CD4-positive, alpha-beta T cell treated with Interferon gamma for 1 hour (primary cell): ENCODE measurements around the gene HSH2D.
"Not testable (repeated sequence)": the region's sequence is repeated elsewhere in the genome, so short reads cannot be mapped to it uniquely, and the experiment has no call there.

Experiments used
- DNase-seq: peaks from one replicate; pipeline ENCODE4 v3.0.0-alpha.2; 2020

The HSH2D gene

GRCh38 chr19:16159655-16160054 lies 16.2 kb downstream of the HSH2D start:
- no peak for DNase-seq

- DNase-seq: no peak
Measured at GRCh38 chr19:16160445-16160942, 17.0 kb downstream of the HSH2D start.

GRCh38 chr19:16160943-16161560 lies 17.6 kb downstream of the HSH2D start:
- no peak for DNase-seq

- no peak for DNase-seq
Measured at GRCh38 chr19:16161840-16162239, 18.4 kb downstream of the HSH2D start.

GRCh38 chr19:16164222-16164890 lies 20.9 kb downstream of the HSH2D start:
- DNase-seq: no peak

- DNase-seq: no peak
Measured at GRCh38 chr19:16166417-16166816, 22.9 kb downstream of the HSH2D start.

GRCh38 chr19:16167055-16167454 lies 23.6 kb downstream of the HSH2D start:
- DNase-seq: no peak

GRCh38 chr19:16168465-16169081 lies 25.1 kb downstream of the HSH2D start:
- DNase-seq: peak; percentile 25

- no peak for DNase-seq
Measured at GRCh38 chr19:16170134-16170533, 26.6 kb downstream of the HSH2D start.

GRCh38 chr19:16175954-16176353 lies 32.5 kb downstream of the HSH2D start:
- no peak for DNase-seq

- DNase-seq: not testable (repeated sequence)
Measured at GRCh38 chr19:16178866-16179265, 35.4 kb downstream of the HSH2D start.

- no peak for DNase-seq
Measured at GRCh38 chr19:16180611-16181010, 37.1 kb downstream of the HSH2D start.

GRCh38 chr19:16184665-16185122 lies 41.2 kb downstream of the HSH2D start:
- DNase-seq: no peak

- peak; percentile 99 for DNase-seq
Measured at GRCh38 chr19:16185123-16185767, 41.8 kb downstream of the HSH2D start, which contains the start of gene FAM32A. Gene FAM32A, plus strand, starts transcription at chr19:16185410. Its CDS starts 33 bp downstream, at chr19:16185443.

GRCh38 chr19:16185768-16186123 lies 42.3 kb downstream of the HSH2D start:
- DNase-seq: peak; percentile 30

- DNase-seq: no peak
Measured at GRCh38 chr19:16188521-16188920, 45.0 kb downstream of the HSH2D start.

- no peak for DNase-seq
Measured at GRCh38 chr19:16190198-16190597, 46.7 kb downstream of the HSH2D start.

GRCh38 chr19:16190736-16191135 lies 47.3 kb downstream of the HSH2D start:
- DNase-seq: no peak

- no peak for DNase-seq
Measured at GRCh38 chr19:16191216-16191908, 47.9 kb downstream of the HSH2D start.

GRCh38 chr19:16193466-16193865 lies 50.0 kb downstream of the HSH2D start:
- DNase-seq: no peak

- DNase-seq: no peak
Measured at GRCh38 chr19:16197188-16197621, 53.7 kb downstream of the HSH2D start.

GRCh38 chr19:16197622-16198369 lies 54.3 kb downstream of the HSH2D start, which contains the start of gene AP1M1:
Gene AP1M1, plus strand, starts transcription at chr19:16197911. Its CDS starts 116 bp downstream, at chr19:16198027.
- DNase-seq: peak; percentile 98
